ENCODE measurements around the gene TSC22D4.
A peak's percentile ranks its signal among the peaks of the same experiment; 100 is the strongest.

The TSC22D4 gene

GRCh38 chr7:100492738-100493475, 13.9 kb upstream of the TSC22D4 start:
- DNase-seq = no peak

- no peak for DNase-seq
Observed at GRCh38 chr7:100491192-100491578, 12.2 kb upstream of the TSC22D4 start.

GRCh38 chr7:100490483-100491191, 11.6 kb upstream of the TSC22D4 start:
- DNase-seq = no peak

GRCh38 chr7:100489824-100490223, 10.8 kb upstream of the TSC22D4 start:
- peak; percentile 94 for DNase-seq

- no peak for DNase-seq
Observed at GRCh38 chr7:100489121-100489520, 10.1 kb upstream of the TSC22D4 start.

GRCh38 chr7:100488333-100489095, 9.5 kb upstream of the TSC22D4 start:
- no peak for DNase-seq

GRCh38 chr7:100486753-100487446, 7.9 kb upstream of the TSC22D4 start:
- DNase-seq = peak; percentile 64

- no peak for DNase-seq
Observed at GRCh38 chr7:100486111-100486636, 7.2 kb upstream of the TSC22D4 start.

- no peak for DNase-seq
Observed at GRCh38 chr7:100485471-100485876, 6.5 kb upstream of the TSC22D4 start.

- DNase-seq = no peak
Observed at GRCh38 chr7:100484673-100485045, 5.6 kb upstream of the TSC22D4 start.

- DNase-seq = peak; percentile 67
Observed at GRCh38 chr7:100483722-100484672, 5.0 kb upstream of the TSC22D4 start, which contains the start of gene NYAP1. Gene NYAP1 (plus strand): TSS chr7:100483927. CDS start chr7:100485312, 1,385 bp downstream.

GRCh38 chr7:100483090-100483721, 4.2 kb upstream of the TSC22D4 start:
- DNase-seq = peak; percentile 59

GRCh38 chr7:100482728-100483089, 3.7 kb upstream of the TSC22D4 start:
- DNase-seq = no peak

- DNase-seq = no peak
Observed at GRCh38 chr7:100481466-100481865, 2.5 kb upstream of the TSC22D4 start.

- DNase-seq = no peak
Observed at GRCh38 chr7:100477871-100478267, 1.1 kb downstream of the TSC22D4 start.

- DNase-seq = no peak
Observed at GRCh38 chr7:100476903-100477870, 1.8 kb downstream of the TSC22D4 start.

GRCh38 chr7:100476101-100476780, 2.8 kb downstream of the TSC22D4 start:
- no peak for DNase-seq

- no peak for DNase-seq
Observed at GRCh38 chr7:100475549-100475948, 3.5 kb downstream of the TSC22D4 start.

- peak; percentile 71 for DNase-seq
Observed at GRCh38 chr7:100472854-100473499, 6.0 kb downstream of the TSC22D4 start.

Data from fibroblast of skin of right biceps (primary cell).